IMR-90 (cell line): ENCODE data around the gene LILRA1. TPM values are rescaled to one million over a fixed set of nuclear protein-coding genes. Genes with fewer than 3 reads are reported as not detected.
"Not testable (repeated sequence)": the region's sequence is repeated elsewhere in the genome, so short reads cannot be mapped to it uniquely, and the experiment has no call there.

ENCODE experiments used
- ATAC-seq: fragments of 200-7000 bp; cut with Tn5 transposase; 2 replicates; pipeline ENCODE4 v1.9.1; 2020; ENCODE audit warnings: low read depth, mild to moderate bottlenecking, moderate library complexity
- BruUV-seq: library from RNA; stranded (reverse); fragments of 400-500 nt; replicated peaks from 2 replicates; lab custom pipeline; 2021; lab: Mats Ljungman, UMichigan
- CTCF ChIA-PET: fragments of 300-600 bp; formaldehyde crosslinking; extraction: SDS; loops from one replicate; lab custom pipeline; 2021; ENCODE audit warnings: antibody characterized with exemption; lab: Yijun Ruan, JAX
- POLR2A ChIA-PET: fragments of 300-600 bp; sonication (Branson Sonifier 250); formaldehyde crosslinking; loops from one replicate; lab custom pipeline; 2022; ENCODE audit warnings: antibody characterized with exemption; ENCODE audit not compliant: unreplicated experiment; lab: Charles Lee
- DNase-seq: peaks from one replicate; pipeline ENCODE4 v3.0.0; 2013
- H2AFZ ChIP-seq: replicated peaks from 2 replicates; pipeline ENCODE3; 2013; ENCODE audit warnings: low read length, mild to moderate bottlenecking; ENCODE audit not compliant: poor library complexity
- H2AK5ac ChIP-seq: 2 replicates; pipeline ENCODE4 v1.6.1; 2013; ENCODE audit warnings: low read depth, low read length, inconsistent platforms
- H2AK9ac ChIP-seq: replicated peaks from 2 replicates; pipeline ENCODE3; 2013; ENCODE audit warnings: mild to moderate bottlenecking, low read depth, low read length, moderate library complexity; ENCODE audit not compliant: poor library complexity
- H2BK120ac ChIP-seq: 2 replicates; pipeline ENCODE4 v1.6.1; 2013; ENCODE audit warnings: low read depth, low read length, inconsistent platforms
- H2BK15ac ChIP-seq: 3 replicates; pipeline ENCODE4 v1.6.1; 2013; ENCODE audit warnings: low read depth, low read length, inconsistent platforms
- H2BK20ac ChIP-seq: 2 replicates; pipeline ENCODE4 v1.6.1; 2013; ENCODE audit warnings: low read depth, mild to moderate bottlenecking, inconsistent platforms, low read length, moderate library complexity
- H2BK5ac ChIP-seq: 2 replicates; pipeline ENCODE4 v1.6.1; 2013; ENCODE audit warnings: mild to moderate bottlenecking, low read depth, low read length, inconsistent platforms; ENCODE audit not compliant: poor library complexity, severe bottlenecking
- H3K14ac ChIP-seq: replicated peaks from 2 replicates; pipeline ENCODE4 v1.6.1; 2013; ENCODE audit warnings: low read depth, low read length, inconsistent platforms
- H3K18ac ChIP-seq: 2 replicates; pipeline ENCODE4 v1.6.1; 2013; ENCODE audit warnings: low read depth, low read length, control low read depth
- H3K23ac ChIP-seq: 2 replicates; pipeline ENCODE4 v1.6.1; 2013; ENCODE audit warnings: low read depth, low read length, inconsistent platforms
- H3K27ac ChIP-seq: 2 replicates; pipeline ENCODE4 v1.5.1; 2013; ENCODE audit warnings: mild to moderate bottlenecking, control low read depth, low read length; ENCODE audit not compliant: insufficient read depth
- H3K27me3 ChIP-seq: 2 replicates; pipeline ENCODE4 v1.6.1; 2013; ENCODE audit warnings: low read length; ENCODE audit not compliant: control insufficient read depth, insufficient read depth
- H3K36me3 ChIP-seq: 2 replicates; pipeline ENCODE4 v1.6.1; 2013; ENCODE audit warnings: low read length, mixed read lengths; ENCODE audit not compliant: control insufficient read depth, insufficient read depth
- H3K4ac ChIP-seq: 2 replicates; pipeline ENCODE4 v1.6.1; 2013; ENCODE audit warnings: low read depth, low read length, inconsistent platforms
- H3K4me1 ChIP-seq: 2 replicates; pipeline ENCODE4 v1.6.1; 2013; ENCODE audit warnings: low read length, mixed read lengths; ENCODE audit not compliant: control insufficient read depth, insufficient read depth
- H3K4me2 ChIP-seq: 2 replicates; pipeline ENCODE4 v1.6.1; 2013; ENCODE audit warnings: low read depth, mild to moderate bottlenecking, control low read depth, low read length, moderate library complexity
- H3K4me3 ChIP-seq: 2 replicates; pipeline ENCODE4 v1.5.1; 2013; ENCODE audit warnings: low read depth, mild to moderate bottlenecking, control low read depth, low read length, moderate library complexity; ENCODE audit not compliant: insufficient read depth
- H3K56ac ChIP-seq: 2 replicates; pipeline ENCODE4 v1.6.1; 2013; ENCODE audit warnings: low read length, inconsistent platforms; ENCODE audit not compliant: insufficient read depth; ENCODE audit errors: extremely low read depth
- H3K79me1 ChIP-seq, 2 experiments: 2 replicates each; pipeline ENCODE4 v1.6.1; 2013; ENCODE audit warnings: low read length in 2 of 2, inconsistent platforms in 1 of 2, low read depth in 1 of 2
- H3K9ac ChIP-seq: 2 replicates; pipeline ENCODE4 v1.6.1; 2013; ENCODE audit warnings: low read depth, low read length, control low read depth
- H3K9me1 ChIP-seq: 2 replicates; pipeline ENCODE4 v1.6.1; 2013; ENCODE audit warnings: low read length, inconsistent platforms; ENCODE audit not compliant: insufficient read depth
- H3K9me3 ChIP-seq: 2 replicates; pipeline ENCODE4 v1.6.1; 2013; ENCODE audit warnings: low read length; ENCODE audit not compliant: control insufficient read depth, insufficient read depth
- H4K20me1 ChIP-seq: 2 replicates; pipeline ENCODE4 v1.6.1; 2013; ENCODE audit warnings: low read length, inconsistent platforms; ENCODE audit not compliant: insufficient read depth
- H4K5ac ChIP-seq: 2 replicates; pipeline ENCODE4 v1.6.1; 2013; ENCODE audit warnings: mild to moderate bottlenecking, low read depth, low read length, control low read depth
- H4K8ac ChIP-seq, 2 experiments: 2 replicates each; pipeline ENCODE4 v1.6.1; 2013; ENCODE audit warnings: low read depth in 2 of 2, low read length in 2 of 2, control low read depth in 1 of 2, inconsistent platforms in 1 of 2
- H4K91ac ChIP-seq: 2 replicates; pipeline ENCODE4 v1.6.1; 2013; ENCODE audit warnings: low read depth, low read length, inconsistent platforms; ENCODE audit not compliant: insufficient read depth
- WGBS, 2 experiments: methylation state at CpG; one replicate each; pipeline versions ENCODE4 v1.1.5 to v1.1.7; 2013; ENCODE audit warnings: missing lambda C conversion rate in 2 of 2; ENCODE audit not compliant: insufficient read length in 1 of 2; ENCODE audit errors: extremely low coverage in 2 of 2; 5-methylcytosine and 5-hydroxymethylcytosine counted together
- dilution Hi-C: fragments of 300-500 bp; cut with HindIII; formaldehyde crosslinking; loops from one replicate; pipeline ENCODE4 v1.14.3; 2018; ENCODE audit warnings: low sequenced_read_pairs; ENCODE audit not compliant: unreplicated experiment
- in situ Hi-C: fragments of 300-500 bp; cut with MboI; formaldehyde crosslinking; loops from 3 replicates; pipeline ENCODE4 v1.14.3; 2019; ENCODE audit warnings: low sequenced_read_pairs, inconsistent platforms, mixed read lengths
- intact Hi-C: fragments of 100-400 bp; cut with micrococcal nuclease; formaldehyde crosslinking; loops from 2 replicates; pipeline ENCODE4 v1.10.0; 2022
- polyA plus RNA-seq, 3 experiments: library from polyadenylated mRNA; depleted of rRNA; stranded (reverse); fragments of >200 nt; gene quantifications; 2 replicates each; pipeline ENCODE4 v1.2.3, GENCODE V29; 2012; ENCODE audit warnings: low replicate concordance in 1 of 3
- total RNA-seq: library from RNA; depleted of rRNA; stranded (reverse); fragments of >200 nt; gene quantifications from 2 replicates; pipeline ENCODE4 v1.2.3, GENCODE V29; 2012

The LILRA1 gene
- total and polyA plus RNA-seq, 2 of the 4 experiments (the other 2 are of a cell fraction): not detected

DNA sequence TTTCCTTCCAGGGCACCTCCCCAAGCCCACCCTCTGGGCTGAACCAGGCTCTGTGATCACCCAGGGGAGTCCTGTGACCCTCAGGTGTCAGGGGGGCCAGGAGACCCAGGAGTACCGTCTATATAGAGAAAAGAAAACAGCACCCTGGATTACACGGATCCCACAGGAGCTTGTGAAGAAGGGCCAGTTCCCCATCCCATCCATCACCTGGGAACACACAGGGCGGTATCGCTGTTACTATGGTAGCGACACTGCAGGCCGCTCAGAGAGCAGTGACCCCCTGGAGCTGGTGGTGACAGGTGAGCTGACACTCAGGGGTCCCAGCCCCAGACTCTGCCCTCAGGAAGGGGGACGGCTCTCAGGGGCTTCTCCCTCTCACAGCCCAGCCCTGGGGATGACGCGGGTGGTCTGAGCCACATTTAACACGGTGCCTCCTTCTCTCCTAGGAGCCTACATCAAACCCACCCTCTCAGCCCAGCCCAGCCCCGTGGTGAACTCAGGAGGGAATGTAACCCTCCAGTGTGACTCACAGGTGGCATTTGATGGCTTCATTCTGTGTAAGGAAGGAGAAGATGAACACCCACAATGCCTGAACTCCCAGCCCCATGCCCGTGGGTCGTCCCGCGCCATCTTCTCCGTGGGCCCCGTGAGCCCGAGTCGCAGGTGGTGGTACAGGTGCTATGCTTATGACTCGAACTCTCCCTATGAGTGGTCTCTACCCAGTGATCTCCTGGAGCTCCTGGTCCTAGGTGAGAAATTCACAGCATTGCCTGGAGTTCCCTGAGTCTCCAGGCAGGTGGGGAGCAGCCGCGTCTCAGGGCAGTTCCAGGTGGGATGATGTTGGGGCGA lies 38.3 kb downstream of the LILRA1 start:
- H3K56ac ChIP-seq, H2BK15ac ChIP-seq, H3K27ac ChIP-seq, H3K23ac ChIP-seq, H3K4ac ChIP-seq, H2AFZ ChIP-seq, H2AK5ac ChIP-seq, dilution Hi-C loops, H4K20me1 ChIP-seq, H2AK9ac ChIP-seq, H3K79me1 ChIP-seq, H3K14ac ChIP-seq, H3K36me3 ChIP-seq, BruUV-seq, H3K4me2 ChIP-seq, H2BK20ac ChIP-seq, H4K5ac ChIP-seq, H3K9me1 ChIP-seq, intact Hi-C loops, H3K4me1 ChIP-seq, H3K9ac ChIP-seq, H4K91ac ChIP-seq, H2BK5ac ChIP-seq, H3K18ac ChIP-seq, H2BK120ac ChIP-seq, H4K8ac ChIP-seq, CTCF ChIA-PET, ATAC-seq, H3K4me3 ChIP-seq, DNase-seq, H3K27me3 ChIP-seq, POLR2A ChIA-PET: not testable (repeated sequence)
- WGBS, 2 experiments: 45% methylated on average over 4 of the region's 23 CpGs; no CpG with 5 or more reads in 1 of the 2 experiments
- in situ Hi-C loops: loop anchor here (5.0 kb wide), 1 partner anchor 349 kb away; the partner anchor contains the start of gene LILRB2
- peaks cover 23% of the 10 kb centered on the region for H3K9me3 ChIP-seq

DNA sequence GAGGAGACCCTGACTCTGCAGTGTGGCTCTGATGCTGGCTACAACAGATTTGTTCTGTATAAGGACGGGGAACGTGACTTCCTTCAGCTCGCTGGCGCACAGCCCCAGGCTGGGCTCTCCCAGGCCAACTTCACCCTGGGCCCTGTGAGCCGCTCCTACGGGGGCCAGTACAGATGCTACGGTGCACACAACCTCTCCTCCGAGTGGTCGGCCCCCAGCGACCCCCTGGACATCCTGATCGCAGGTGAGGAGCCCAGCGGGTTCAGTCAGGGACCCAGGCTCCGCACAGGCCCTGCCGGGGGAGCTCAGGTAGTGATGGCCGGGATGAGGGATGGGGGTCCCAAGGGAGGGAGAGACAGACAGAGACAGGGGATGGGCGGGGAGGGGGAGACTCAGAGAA lies 39.1 kb downstream of the LILRA1 start:
- H2AK5ac ChIP-seq, H3K9ac ChIP-seq, DNase-seq, H2BK120ac ChIP-seq, H3K9me1 ChIP-seq, ATAC-seq, H3K4me3 ChIP-seq, BruUV-seq, H2AFZ ChIP-seq, H2BK5ac ChIP-seq, H3K27me3 ChIP-seq, H4K91ac ChIP-seq, H3K18ac ChIP-seq, H2AK9ac ChIP-seq, H3K56ac ChIP-seq, H3K14ac ChIP-seq, H3K27ac ChIP-seq, H3K4me2 ChIP-seq, H3K36me3 ChIP-seq, dilution Hi-C loops, H2BK15ac ChIP-seq, H4K5ac ChIP-seq, H3K23ac ChIP-seq, H4K8ac ChIP-seq, H4K20me1 ChIP-seq, CTCF ChIA-PET, H3K4me1 ChIP-seq, H3K4ac ChIP-seq, H2BK20ac ChIP-seq, intact Hi-C loops, POLR2A ChIA-PET, H3K79me1 ChIP-seq: not testable (repeated sequence)
- WGBS, 2 experiments: 67% methylated on average over 4 of the region's 16 CpGs; no CpG with 5 or more reads in 1 of the 2 experiments
- peaks cover 22% of the 10 kb centered on the region; the same call in 1 of the 2 replicates for H3K9me3 ChIP-seq
- in situ Hi-C loops: loop anchor here (5.0 kb wide), 1 partner anchor 350 kb away; the partner anchor contains the start of gene LILRB2
